Retinal pigment epithelial cell (primary cell): ENCODE data around the gene CIPC.

Experiments used
- DNase-seq: peaks from one replicate; pipeline ENCODE4 v3.0.0-alpha.2; 2010; ENCODE audit warnings: low read depth
- H3K4me3 ChIP-seq: 2 replicates; pipeline ENCODE4 v1.5.1; 2011; ENCODE audit warnings: mild to moderate bottlenecking, low read length, control low read depth, moderate library complexity
- TF ChIP-seq, protein P1 (sequence below): conservative IDR thresholded peaks from 2 replicates; pipeline ENCODE4 v1.5.1; 2011; ENCODE audit warnings: low read depth, low read length, control low read depth, inconsistent platforms

Gene CIPC

DNA sequence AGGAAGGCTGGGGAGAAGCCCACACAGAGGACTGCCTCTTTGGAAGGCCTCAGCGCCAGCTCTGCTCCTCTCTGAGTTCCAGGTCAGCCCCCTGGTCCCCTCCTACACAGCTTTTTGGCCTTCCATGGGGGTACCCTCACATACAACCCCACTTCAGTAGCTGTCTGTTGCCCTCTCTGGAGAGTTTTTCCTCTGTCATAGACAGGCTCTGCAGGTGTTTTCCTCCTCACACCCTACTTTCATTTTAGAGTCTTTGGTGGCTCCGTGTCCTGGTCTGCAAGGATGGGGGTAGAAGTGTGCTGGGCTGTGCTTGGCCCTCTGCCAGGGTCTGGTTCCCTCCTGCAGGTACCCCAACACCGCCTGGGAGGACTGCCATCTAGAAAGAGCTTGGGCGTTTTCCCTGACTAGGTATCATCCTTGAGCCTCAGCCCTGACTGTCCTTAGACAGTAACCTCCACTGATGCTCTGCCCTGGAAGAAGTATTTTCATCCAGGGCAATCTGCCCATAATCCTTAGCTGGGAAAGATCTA is 28.5 kb downstream of the CIPC start:
- TF ChIP-seq, protein P1, sequence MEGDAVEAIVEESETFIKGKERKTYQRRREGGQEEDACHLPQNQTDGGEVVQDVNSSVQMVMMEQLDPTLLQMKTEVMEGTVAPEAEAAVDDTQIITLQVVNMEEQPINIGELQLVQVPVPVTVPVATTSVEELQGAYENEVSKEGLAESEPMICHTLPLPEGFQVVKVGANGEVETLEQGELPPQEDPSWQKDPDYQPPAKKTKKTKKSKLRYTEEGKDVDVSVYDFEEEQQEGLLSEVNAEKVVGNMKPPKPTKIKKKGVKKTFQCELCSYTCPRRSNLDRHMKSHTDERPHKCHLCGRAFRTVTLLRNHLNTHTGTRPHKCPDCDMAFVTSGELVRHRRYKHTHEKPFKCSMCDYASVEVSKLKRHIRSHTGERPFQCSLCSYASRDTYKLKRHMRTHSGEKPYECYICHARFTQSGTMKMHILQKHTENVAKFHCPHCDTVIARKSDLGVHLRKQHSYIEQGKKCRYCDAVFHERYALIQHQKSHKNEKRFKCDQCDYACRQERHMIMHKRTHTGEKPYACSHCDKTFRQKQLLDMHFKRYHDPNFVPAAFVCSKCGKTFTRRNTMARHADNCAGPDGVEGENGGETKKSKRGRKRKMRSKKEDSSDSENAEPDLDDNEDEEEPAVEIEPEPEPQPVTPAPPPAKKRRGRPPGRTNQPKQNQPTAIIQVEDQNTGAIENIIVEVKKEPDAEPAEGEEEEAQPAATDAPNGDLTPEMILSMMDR: no peak
- no peak overlapping the region for H3K4me3 ChIP-seq
- no peak for DNase-seq

DNA sequence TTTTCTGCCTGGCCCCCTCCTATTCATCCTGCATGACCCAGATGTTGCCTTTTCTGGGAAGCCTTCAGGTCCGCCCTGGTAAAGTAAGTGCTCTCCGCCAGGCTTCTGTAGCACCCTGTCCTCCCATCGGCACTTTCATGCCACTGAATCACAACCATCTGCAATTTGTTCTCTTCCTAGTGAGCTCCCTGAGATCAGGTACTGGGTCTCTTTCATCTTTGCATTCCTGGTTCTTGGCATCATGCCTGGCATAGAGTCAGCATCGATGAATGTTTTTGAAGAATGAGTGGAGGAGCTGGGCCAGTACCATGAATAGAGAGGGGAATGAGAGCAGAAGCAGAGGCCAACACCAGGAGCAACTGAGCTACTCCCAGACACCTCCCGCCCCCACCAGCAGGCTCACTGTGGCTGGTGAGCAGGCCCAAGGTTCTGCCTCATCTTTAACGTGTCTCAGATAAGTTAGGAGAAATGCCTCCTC is 30.4 kb downstream of the CIPC start:
- DNase-seq: no peak
- no peak overlapping the region for H3K4me3 ChIP-seq
- TF ChIP-seq, protein P1: no peak

DNA sequence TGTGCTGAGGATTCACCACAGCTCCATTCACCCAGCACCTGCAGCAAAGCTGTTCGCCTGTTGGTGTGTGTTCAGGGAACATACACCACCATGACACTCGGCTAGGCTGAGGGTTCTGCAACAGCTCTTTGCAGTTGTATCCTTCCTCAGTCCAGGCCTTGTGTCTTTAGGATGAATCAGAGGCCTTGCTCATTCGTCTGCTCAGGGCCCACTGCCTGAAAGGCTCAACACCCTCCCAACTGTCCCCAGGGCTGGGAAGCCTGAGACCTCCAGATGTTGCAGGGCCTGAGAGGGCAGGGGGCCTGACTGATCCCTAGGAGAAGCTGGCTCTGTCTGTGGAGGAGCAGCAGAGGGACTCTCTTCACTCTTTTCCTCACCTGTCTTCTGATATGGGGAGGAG is 32.3 kb downstream of the CIPC start:
- no peak for DNase-seq

DNA sequence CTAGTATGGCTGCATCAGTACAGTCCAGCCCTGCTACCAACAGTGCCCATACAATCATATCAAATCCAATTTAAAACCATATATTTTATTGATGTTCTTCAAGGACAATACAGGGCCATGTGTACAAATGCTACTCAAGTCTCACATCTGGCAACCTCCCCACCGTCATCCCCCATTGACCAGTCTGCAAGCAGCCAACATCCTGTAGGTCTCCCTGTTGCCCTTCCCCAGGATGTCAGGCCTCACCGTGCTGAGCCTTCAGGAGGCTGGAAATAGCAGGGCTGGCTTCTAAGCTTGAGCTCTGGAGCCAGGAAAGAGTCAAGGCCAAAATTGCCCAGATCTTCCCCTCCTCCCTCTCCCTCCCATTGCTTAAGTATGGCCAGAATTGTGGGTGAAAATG is 33.1 kb downstream of the CIPC start:
- no peak overlapping the region for H3K4me3 ChIP-seq
- TF ChIP-seq, protein P1: no peak
- DNase-seq: no peak

More for the DNA sequence above, 32.3 kb downstream of the CIPC start:
- H3K4me3 ChIP-seq: no peak overlapping the region
- TF ChIP-seq, protein P1: no peak

DNA sequence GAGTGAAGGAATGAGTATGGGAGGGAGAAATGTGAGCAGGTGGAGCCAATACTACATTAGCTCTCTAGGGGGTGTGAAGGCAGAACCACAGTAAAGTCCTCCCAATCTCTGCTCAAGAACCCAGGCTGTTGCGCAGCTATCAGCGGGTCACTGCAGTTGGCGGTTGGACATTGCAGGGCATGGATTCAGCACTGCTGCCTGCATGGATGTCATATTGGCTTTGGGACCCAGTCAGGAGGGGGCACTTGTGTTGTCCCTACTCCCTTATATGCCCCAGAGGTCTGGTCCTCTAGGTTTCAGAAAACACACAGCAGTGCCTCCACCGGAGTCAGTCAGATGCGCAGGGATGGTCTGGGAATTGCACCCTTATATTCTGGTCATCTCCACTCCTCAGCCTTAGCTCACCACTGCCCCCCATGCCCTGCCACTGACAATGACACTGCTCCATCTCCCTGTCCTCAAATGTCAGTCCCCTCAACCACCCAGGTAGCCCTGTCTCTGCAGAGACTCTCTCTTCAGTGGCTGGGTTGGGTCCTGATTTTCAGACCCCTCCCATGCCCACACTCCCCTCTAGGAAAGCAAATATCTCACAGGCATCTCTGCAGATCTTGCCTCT is 33.9 kb downstream of the CIPC start:
- TF ChIP-seq, protein P1: no peak
- DNase-seq: no peak
- no peak overlapping the region for H3K4me3 ChIP-seq

DNA sequence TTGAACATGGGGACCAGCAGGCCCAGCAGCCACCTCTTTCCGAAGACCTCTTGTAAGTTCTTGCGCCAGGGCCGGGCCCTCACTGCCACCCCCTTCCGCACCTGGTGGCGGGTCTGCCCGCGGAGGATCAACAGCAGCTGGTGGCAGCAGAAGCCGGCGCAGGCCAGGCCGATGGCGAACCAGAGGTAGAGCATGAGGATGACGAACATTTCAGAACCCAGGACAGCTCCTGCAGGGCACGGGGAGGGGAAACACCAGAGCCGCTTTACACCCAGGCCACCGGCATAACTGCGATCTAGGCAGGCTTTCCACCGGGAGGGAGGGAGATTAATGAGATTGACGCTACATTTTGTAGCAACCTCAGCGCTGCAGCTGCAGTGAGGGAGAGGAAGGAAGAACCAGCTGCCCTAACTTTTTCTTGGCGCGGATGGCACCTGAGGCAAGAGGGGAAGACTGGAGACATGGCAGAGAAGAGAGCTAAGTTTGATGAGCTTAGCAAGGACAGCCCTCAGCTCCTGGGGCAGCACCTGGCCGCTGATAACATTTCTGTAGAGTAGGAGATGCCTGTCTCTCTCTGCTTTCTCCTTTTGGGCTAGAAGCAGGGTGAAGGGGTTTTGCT is 35.8 kb downstream of the CIPC start:
- no peak overlapping the region for H3K4me3 ChIP-seq
- DNase-seq: peak; percentile 31
- TF ChIP-seq, protein P1: no peak

DNA sequence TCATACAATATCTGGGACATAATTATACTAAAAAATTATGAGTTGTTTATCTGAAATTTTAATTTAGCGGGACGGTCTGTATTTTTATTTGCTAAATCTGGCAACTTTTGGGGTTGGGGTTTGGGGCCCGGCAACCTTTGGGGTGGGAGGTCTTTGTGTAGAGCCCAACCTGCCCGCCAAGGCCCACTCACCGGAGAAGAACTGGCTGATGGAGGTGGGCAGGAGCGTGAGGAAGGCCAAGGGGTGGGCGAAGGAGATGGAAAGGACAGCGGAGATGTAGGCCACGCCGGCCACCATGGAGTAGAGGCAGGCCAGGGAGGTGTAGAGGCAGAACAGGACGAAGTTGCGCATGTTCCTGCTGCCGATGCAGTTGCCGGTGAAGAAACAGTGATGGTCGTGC is 41.0 kb downstream of the CIPC start:
- no peak for DNase-seq
- TF ChIP-seq, protein P1: no peak
- no peak overlapping the region for H3K4me3 ChIP-seq
